K562 (cell line): ENCODE measurements around the gene LRRC27. TPM values are rescaled to one million over a fixed set of nuclear protein-coding genes. Genes with fewer than 3 reads are reported as not detected.

Source experiments
- CHCHD3 ChIP-seq: fragments of 250-450 bp; sonication (Bioruptor Pico); IDR thresholded peaks from 2 replicates; pipeline ENCODE4 v2.1.2; 2022; ENCODE audit warnings: mild to moderate bottlenecking
- CXXC5 ChIP-seq: fragments of 250-450 bp; sonication (Bioruptor Pico); IDR thresholded peaks from 2 replicates; pipeline ENCODE4 v1.8.0; 2022; ENCODE audit warnings: inconsistent platforms, mild to moderate bottlenecking, moderate library complexity
- ETV1 ChIP-seq: fragments of 450-650 bp; conservative IDR thresholded peaks from 2 replicates; pipeline ENCODE4 v1.6.1; 2016; ENCODE audit warnings: missing genetic modification characterization, control low read depth, low read depth, missing compliant biosample characterization
- HSF4 ChIP-seq: fragments of 250-450 bp; sonication (Bioruptor Pico); IDR thresholded peaks from 2 replicates; pipeline ENCODE4 v2.1.2; 2022; ENCODE audit warnings: mild to moderate bottlenecking, moderate library complexity, borderline replicate concordance
- L3MBTL2 ChIP-seq: fragments of 450-650 bp; IDR thresholded peaks from 2 replicates; pipeline ENCODE4 v1.6.1; 2016; ENCODE audit warnings: mild to moderate bottlenecking, moderate library complexity
- MYC ChIP-seq, 2 experiments: fragments of 250-450 bp in 1 of 2; sonication (Bioruptor Pico) in 1 of 2; IDR thresholded peaks; 2 replicates each; pipeline versions ENCODE4 v1.5.1 to v1.6.1; 2012 to 2021; ENCODE audit warnings: low read depth in 2 of 2, borderline replicate concordance in 1 of 2, improper control_type of control experiment in 1 of 2, low read length in 1 of 2, mild to moderate bottlenecking in 1 of 2, moderate library complexity in 1 of 2
- NR1H2 ChIP-seq: sonication (generic); formaldehyde crosslinking; IDR thresholded peaks from 2 replicates; pipeline ENCODE4 v1.4.0; 2020; ENCODE audit warnings: mild to moderate bottlenecking, missing genetic modification reagents
- NR2C2 ChIP-seq, 2 experiments: fragments of 200-800 bp in 1 of 2; sonication (Bioruptor generic) in 1 of 2; sonication (generic) in 1 of 2; formaldehyde crosslinking in 1 of 2; IDR thresholded peaks; 2 replicates each; pipeline versions ENCODE4 v1.6.1 to v1.8.0; 2016 to 2022; ENCODE audit warnings: mild to moderate bottlenecking in 1 of 2, missing compliant biosample characterization in 1 of 2, missing genetic modification characterization in 1 of 2, missing genetic modification reagents in 1 of 2
- SMARCA5 ChIP-seq: fragments of 450-650 bp; IDR thresholded peaks from 2 replicates; pipeline ENCODE4 v1.6.1; 2016
- TOE1 ChIP-seq, 2 experiments: fragments of 450-650 bp in 1 of 2; sonication (generic) in 1 of 2; formaldehyde crosslinking in 1 of 2; IDR thresholded peaks; 2 replicates each; pipeline versions ENCODE4 v1.7.1 to v1.8.0; 2016 to 2022; ENCODE audit warnings: borderline replicate concordance in 2 of 2, mild to moderate bottlenecking in 2 of 2, antibody characterized with exemption in 1 of 2, inconsistent platforms in 1 of 2, low read depth in 1 of 2, missing genetic modification reagents in 1 of 2, moderate library complexity in 1 of 2
- ZNF551 ChIP-seq: fragments of 250-450 bp; sonication (Bioruptor Pico); IDR thresholded peaks from 2 replicates; pipeline ENCODE4 v1.5.0; 2021; ENCODE audit warnings: mild to moderate bottlenecking, moderate library complexity
- ZNF644 ChIP-seq: fragments of 200-800 bp; sonication (Bioruptor generic); IDR thresholded peaks from 2 replicates; pipeline ENCODE4 v1.6.1; 2016; ENCODE audit warnings: low read depth, missing genetic modification characterization, missing compliant biosample characterization
- polyA plus RNA-seq, 8 experiments: library from polyadenylated mRNA; depleted of rRNA in 4 of 8; stranded (reverse) in 5 of 8; unstranded in 3 of 8; fragments of >200 nt; fragmentation: Nextera tagmentation in 2 of 8; fragmentation: Illumina TruSeq in 1 of 8; extraction: Ambion mirVana in 2 of 8; extraction: Trizol in 1 of 8; gene quantifications; 2 replicates each; pipeline versions ENCODE4 v1.2.1 to v1.2.3, GENCODE V29; 2011 to 2014; ENCODE audit warnings: inconsistent platforms in 1 of 8, missing spikeins in 1 of 8
- total RNA-seq, 7 experiments: library from RNA; depleted of rRNA in 6 of 7; stranded (reverse); fragments of >200 nt in 6 of 7; fragmentation: Illumina TruSeq in 2 of 7; extraction: Trizol in 2 of 7; gene quantifications; 2 replicates each; pipeline versions ENCODE4 v1.2.1 to v1.2.3, GENCODE V29; 2011 to 2021; ENCODE audit warnings: low replicate concordance in 1 of 7
- TF ChIP-seq, protein P1 (sequence below): fragments of 250-450 bp; sonication (Bioruptor Pico); IDR thresholded peaks from 2 replicates; pipeline ENCODE4 v1.4.0; 2020; ENCODE audit warnings: mild to moderate bottlenecking
- TF ChIP-seq, protein P2 (sequence below): sonication (generic); formaldehyde crosslinking; IDR thresholded peaks from 2 replicates; pipeline ENCODE4 v1.8.0; 2022; ENCODE audit warnings: mild to moderate bottlenecking, missing genetic modification reagents
- TF ChIP-seq, protein P3 (sequence below), 2 experiments: IDR thresholded peaks; 2 replicates each; pipeline ENCODE4 v1.6.1; 2011; ENCODE audit warnings: borderline replicate concordance in 1 of 2, control low read depth in 1 of 2, low read depth in 1 of 2, low read length in 1 of 2, mild to moderate bottlenecking in 1 of 2, mixed read lengths in 1 of 2, moderate library complexity in 1 of 2; ENCODE audit not compliant: insufficient read depth in 1 of 2, insufficient read length in 1 of 2, poor library complexity in 1 of 2, severe bottlenecking in 1 of 2; ENCODE audit errors: extremely low read depth in 1 of 2
- TF ChIP-seq, protein P4 (sequence below), 2 experiments: fragments of 200-800 bp in 1 of 2; sonication (Bioruptor generic) in 1 of 2; sonication (generic) in 1 of 2; formaldehyde crosslinking in 1 of 2; IDR thresholded peaks in 1 of 2; conservative IDR thresholded peaks in 1 of 2; 2 replicates each; pipeline versions ENCODE4 v1.5.0 to v1.6.1; 2016 to 2020; ENCODE audit warnings: missing compliant biosample characterization in 1 of 2, missing genetic modification characterization in 1 of 2, missing genetic modification reagents in 1 of 2
- TF ChIP-seq, protein P5 (sequence below): fragments of 250-450 bp; sonication (Bioruptor Pico); IDR thresholded peaks from 2 replicates; pipeline ENCODE4 v1.5.0; 2022; ENCODE audit warnings: mild to moderate bottlenecking

LRRC27 gene
- total and polyA plus RNA-seq, 9 of the 15 experiments (the other 6 are each of a cell fraction or from before 2014, with no cell fraction given), result 0.10 to 2.7 (median 1.4) TPM

DNA sequence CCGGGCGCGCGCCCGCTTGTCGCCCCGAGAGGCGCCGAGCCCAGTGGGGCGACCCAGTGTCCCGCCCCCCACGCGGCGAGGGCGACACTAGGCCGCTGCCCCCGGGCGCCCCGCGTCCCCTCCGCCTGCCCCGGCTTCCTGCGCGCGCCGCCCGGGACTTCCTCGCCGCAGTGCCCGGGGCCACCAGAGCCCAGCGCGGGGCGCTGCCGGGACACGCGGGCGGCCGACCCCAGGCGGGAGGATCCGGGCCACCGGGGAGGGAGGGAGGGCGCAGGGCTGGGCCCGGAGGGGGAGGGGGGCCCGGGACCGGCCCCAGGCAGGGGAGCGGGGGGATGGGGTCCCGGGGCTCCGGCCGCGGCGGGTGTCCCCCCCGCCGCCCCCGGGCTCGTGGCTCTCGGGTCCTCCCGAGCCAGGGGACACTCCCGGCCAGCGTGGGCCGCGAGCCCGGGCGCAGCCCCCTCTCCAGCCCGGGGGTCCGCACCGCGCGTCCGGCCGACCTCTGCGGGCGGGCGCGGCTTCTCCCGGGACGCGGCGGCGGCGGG is 64.6 kb downstream of the LRRC27 start (continued):
- TF ChIP-seq HSF4 (CRISPR knock-in tag) (no peak), L3MBTL2 (0 out of 2 replicates have a peak, but pooled peaks have one; percentile 10), CXXC5 (CRISPR knock-in tag) (peak; percentile 25; the same call in 1 of the 2 replicates), NR1H2 (CRISPR knock-in tag) (no peak), ZNF551 (CRISPR knock-in tag) (no peak), MYC (IDR thresholded peaks at IDR 0.05; ENCODE audit: low read depth, low read length) (peak; percentile 45; the same call in 1 of the 2 replicates), MYC (CRISPR knock-in tag; IDR thresholded peaks at IDR 0.05; ENCODE audit: borderline replicate concordance, low read depth) (no peak), SMARCA5 (no peak), ZNF644 (no peak), NR2C2 (CRISPR knock-in tag; IDR thresholded peaks at IDR 0.05) (no peak), NR2C2 (tag; IDR thresholded peaks at IDR 0.05) (peak; percentile 60; the same call in 1 of the 2 replicates), TOE1 (IDR thresholded peaks at IDR 0.05; ENCODE audit: borderline replicate concordance) (no peak), TOE1 (CRISPR knock-in tag; IDR thresholded peaks at IDR 0.05; ENCODE audit: borderline replicate concordance, low read depth) (no peak), CHCHD3 (no peak), ETV1 (tag) (no peak)
- TF ChIP-seq, protein P1, sequence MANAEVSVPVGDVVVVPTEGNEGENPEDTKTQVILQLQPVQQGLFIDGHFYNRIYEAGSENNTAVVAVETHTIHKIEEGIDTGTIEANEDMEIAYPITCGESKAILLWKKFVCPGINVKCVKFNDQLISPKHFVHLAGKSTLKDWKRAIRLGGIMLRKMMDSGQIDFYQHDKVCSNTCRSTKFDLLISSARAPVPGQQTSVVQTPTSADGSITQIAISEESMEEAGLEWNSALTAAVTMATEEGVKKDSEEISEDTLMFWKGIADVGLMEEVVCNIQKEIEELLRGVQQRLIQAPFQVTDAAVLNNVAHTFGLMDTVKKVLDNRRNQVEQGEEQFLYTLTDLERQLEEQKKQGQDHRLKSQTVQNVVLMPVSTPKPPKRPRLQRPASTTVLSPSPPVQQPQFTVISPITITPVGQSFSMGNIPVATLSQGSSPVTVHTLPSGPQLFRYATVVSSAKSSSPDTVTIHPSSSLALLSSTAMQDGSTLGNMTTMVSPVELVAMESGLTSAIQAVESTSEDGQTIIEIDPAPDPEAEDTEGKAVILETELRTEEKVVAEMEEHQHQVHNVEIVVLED (CRISPR knock-in tag), result no peak
- TF ChIP-seq, protein P2, sequence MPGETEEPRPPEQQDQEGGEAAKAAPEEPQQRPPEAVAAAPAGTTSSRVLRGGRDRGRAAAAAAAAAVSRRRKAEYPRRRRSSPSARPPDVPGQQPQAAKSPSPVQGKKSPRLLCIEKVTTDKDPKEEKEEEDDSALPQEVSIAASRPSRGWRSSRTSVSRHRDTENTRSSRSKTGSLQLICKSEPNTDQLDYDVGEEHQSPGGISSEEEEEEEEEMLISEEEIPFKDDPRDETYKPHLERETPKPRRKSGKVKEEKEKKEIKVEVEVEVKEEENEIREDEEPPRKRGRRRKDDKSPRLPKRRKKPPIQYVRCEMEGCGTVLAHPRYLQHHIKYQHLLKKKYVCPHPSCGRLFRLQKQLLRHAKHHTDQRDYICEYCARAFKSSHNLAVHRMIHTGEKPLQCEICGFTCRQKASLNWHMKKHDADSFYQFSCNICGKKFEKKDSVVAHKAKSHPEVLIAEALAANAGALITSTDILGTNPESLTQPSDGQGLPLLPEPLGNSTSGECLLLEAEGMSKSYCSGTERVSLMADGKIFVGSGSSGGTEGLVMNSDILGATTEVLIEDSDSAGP, result no peak
- TF ChIP-seq, protein P3, sequence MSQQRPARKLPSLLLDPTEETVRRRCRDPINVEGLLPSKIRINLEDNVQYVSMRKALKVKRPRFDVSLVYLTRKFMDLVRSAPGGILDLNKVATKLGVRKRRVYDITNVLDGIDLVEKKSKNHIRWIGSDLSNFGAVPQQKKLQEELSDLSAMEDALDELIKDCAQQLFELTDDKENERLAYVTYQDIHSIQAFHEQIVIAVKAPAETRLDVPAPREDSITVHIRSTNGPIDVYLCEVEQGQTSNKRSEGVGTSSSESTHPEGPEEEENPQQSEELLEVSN (IDR thresholded peaks at IDR 0.05; ENCODE audit: borderline replicate concordance in 1 of 2, extremely low read depth in 1 of 2, insufficient read depth in 1 of 2, insufficient read length in 1 of 2, low read depth in 1 of 2, low read length in 1 of 2, poor library complexity in 1 of 2, severe bottlenecking in 1 of 2), result peak in 1 of 2 experiments; percentile 80
- TF ChIP-seq, protein P4, sequence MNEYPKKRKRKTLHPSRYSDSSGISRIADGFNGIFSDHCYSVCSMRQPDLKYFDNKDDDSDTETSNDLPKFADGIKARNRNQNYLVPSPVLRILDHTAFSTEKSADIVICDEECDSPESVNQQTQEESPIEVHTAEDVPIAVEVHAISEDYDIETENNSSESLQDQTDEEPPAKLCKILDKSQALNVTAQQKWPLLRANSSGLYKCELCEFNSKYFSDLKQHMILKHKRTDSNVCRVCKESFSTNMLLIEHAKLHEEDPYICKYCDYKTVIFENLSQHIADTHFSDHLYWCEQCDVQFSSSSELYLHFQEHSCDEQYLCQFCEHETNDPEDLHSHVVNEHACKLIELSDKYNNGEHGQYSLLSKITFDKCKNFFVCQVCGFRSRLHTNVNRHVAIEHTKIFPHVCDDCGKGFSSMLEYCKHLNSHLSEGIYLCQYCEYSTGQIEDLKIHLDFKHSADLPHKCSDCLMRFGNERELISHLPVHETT (CRISPR knock-in tag; conservative IDR thresholded peaks at IDR 0.05 in 1 of 2, IDR thresholded peaks at IDR 0.05 in 1 of 2), result peak in 1 of 2 experiments; percentile 66; a peak in 2 of 4 replicates
- TF ChIP-seq, protein P5, sequence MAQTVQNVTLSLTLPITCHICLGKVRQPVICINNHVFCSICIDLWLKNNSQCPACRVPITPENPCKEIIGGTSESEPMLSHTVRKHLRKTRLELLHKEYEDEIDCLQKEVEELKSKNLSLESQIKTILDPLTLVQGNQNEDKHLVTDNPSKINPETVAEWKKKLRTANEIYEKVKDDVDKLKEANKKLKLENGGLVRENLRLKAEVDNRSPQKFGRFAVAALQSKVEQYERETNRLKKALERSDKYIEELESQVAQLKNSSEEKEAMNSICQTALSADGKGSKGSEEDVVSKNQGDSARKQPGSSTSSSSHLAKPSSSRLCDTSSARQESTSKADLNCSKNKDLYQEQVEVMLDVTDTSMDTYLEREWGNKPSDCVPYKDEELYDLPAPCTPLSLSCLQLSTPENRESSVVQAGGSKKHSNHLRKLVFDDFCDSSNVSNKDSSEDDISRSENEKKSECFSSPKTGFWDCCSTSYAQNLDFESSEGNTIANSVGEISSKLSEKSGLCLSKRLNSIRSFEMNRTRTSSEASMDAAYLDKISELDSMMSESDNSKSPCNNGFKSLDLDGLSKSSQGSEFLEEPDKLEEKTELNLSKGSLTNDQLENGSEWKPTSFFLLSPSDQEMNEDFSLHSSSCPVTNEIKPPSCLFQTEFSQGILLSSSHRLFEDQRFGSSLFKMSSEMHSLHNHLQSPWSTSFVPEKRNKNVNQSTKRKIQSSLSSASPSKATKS (CRISPR knock-in tag), result no peak
